Stomach (tissue), 4 donors: ENCODE measurements around the gene BHLHA9.

Experiments used
- CTCF ChIP-seq, 7 experiments: fragments of 450-650 bp in 4 of 7; fragments of 200-600 bp in 3 of 7; sonication (generic) in 3 of 7; IDR thresholded peaks; one replicate each; pipeline ENCODE4 v1.5.1; 2016 to 2019; ENCODE audit warnings: antibody characterized with exemption in 7 of 7, control low read depth in 2 of 7, mild to moderate bottlenecking in 1 of 7
- POLR2A ChIP-seq, 4 donors: fragments of 450-650 bp; IDR thresholded peaks; one replicate each; pipeline ENCODE4 v1.6.1; 2016; ENCODE audit warnings: antibody characterized with exemption in 4 of 4, control low read depth in 2 of 4, mild to moderate bottlenecking in 1 of 4, moderate library complexity in 1 of 4

GRCh38 chr17:1302761-1303160, 32.5 kb downstream of the BHLHA9 start:
- TF ChIP-seq CTCF (IDR thresholded peaks at IDR 0.05), result no peak
- TF ChIP-seq POLR2A (IDR thresholded peaks at IDR 0.05), result no peak
